HEK293 (cell line): Measurements from ENCODE around the gene NELL1.

Experiments
- CTCF ChIA-PET: fragments of 350-600 bp; formaldehyde crosslinking; extraction: SDS; loops from one replicate; lab custom pipeline; 2021; ENCODE audit warnings: antibody characterized with exemption; lab: Yijun Ruan, JAX
- POLR2A ChIA-PET: fragments of 300-600 bp; formaldehyde crosslinking; extraction: SDS; loops from one replicate; lab custom pipeline; 2020; ENCODE audit warnings: antibody characterized with exemption, inconsistent platforms; lab: Yijun Ruan, JAX
- H3K27ac ChIP-seq: fragments of 200-500 bp; sonication (Bioruptor generic); 2 replicates; pipeline ENCODE4 v1.5.1; 2014; ENCODE audit warnings: low read depth, low read length, control low read depth, inconsistent platforms; ENCODE audit errors: extremely low read depth
- H3K36me3 ChIP-seq, 2 experiments: fragments of 200-500 bp in 1 of 2; sonication (Bioruptor generic) in 1 of 2; 1 replicate in 1 of 2; 2 replicates in 1 of 2; pipeline ENCODE4 v1.5.1; 2014 to 2017; ENCODE audit warnings: inconsistent platforms in 2 of 2, low read length in 2 of 2; ENCODE audit not compliant: control insufficient read depth in 2 of 2, insufficient read depth in 1 of 2
- H3K4me1 ChIP-seq: fragments of 200-500 bp; sonication (Bioruptor generic); 2 replicates; pipeline ENCODE4 v1.5.1; 2014; ENCODE audit warnings: mild to moderate bottlenecking, low read length, inconsistent platforms; ENCODE audit not compliant: control insufficient read depth, insufficient read depth
- H3K4me3 ChIP-seq: 2 replicates; pipeline ENCODE4 v1.5.1; 2011; ENCODE audit warnings: low read depth, mild to moderate bottlenecking, control low read depth, low read length, moderate library complexity
- H3K9me3 ChIP-seq: fragments of 200-500 bp; sonication (Bioruptor generic); 2 replicates; pipeline ENCODE4 v1.5.1; 2014; ENCODE audit warnings: low read depth, low read length, inconsistent platforms; ENCODE audit not compliant: control insufficient read depth, insufficient read depth
- ATF2 ChIP-seq: fragments of 450-650 bp; formaldehyde crosslinking; IDR thresholded peaks from 2 replicates; pipeline ENCODE4 v1.5.1; 2016; ENCODE audit warnings: missing biosample characterization, missing genetic modification characterization, low read depth
- ELK4 ChIP-seq: IDR thresholded peaks from 2 replicates; pipeline ENCODE4 v1.6.1; 2011; ENCODE audit warnings: mild to moderate bottlenecking, low read depth, low read length, borderline replicate concordance
- KLF10 ChIP-seq: fragments of 450-650 bp; IDR thresholded peaks from 2 replicates; pipeline ENCODE4 v1.5.1; 2018; ENCODE audit warnings: missing biosample characterization, mild to moderate bottlenecking, missing genetic modification characterization
- KLF9 ChIP-seq: fragments of 450-650 bp; formaldehyde crosslinking; IDR thresholded peaks from 2 replicates; pipeline ENCODE4 v1.5.1; 2016; ENCODE audit warnings: missing biosample characterization, missing genetic modification characterization, low read depth
- MYNN ChIP-seq: fragments of 450-650 bp; formaldehyde crosslinking; IDR thresholded peaks from 2 replicates; pipeline ENCODE4 v1.5.1; 2016; ENCODE audit warnings: missing biosample characterization, missing genetic modification characterization, borderline replicate concordance
- PRDM6 ChIP-seq: fragments of 450-650 bp; formaldehyde crosslinking; IDR thresholded peaks from 2 replicates; pipeline ENCODE4 v1.5.1; 2017; ENCODE audit warnings: missing biosample characterization, missing genetic modification characterization
- SALL2 ChIP-seq: fragments of 450-650 bp; formaldehyde crosslinking; IDR thresholded peaks from 2 replicates; pipeline ENCODE4 v1.5.0; 2017; ENCODE audit warnings: missing biosample characterization, mild to moderate bottlenecking, missing genetic modification characterization, borderline replicate concordance
- SP7 ChIP-seq: fragments of 450-650 bp; formaldehyde crosslinking; IDR thresholded peaks from 2 replicates; pipeline ENCODE4 v1.5.1; 2016; ENCODE audit warnings: missing biosample characterization, missing genetic modification characterization
- TCF7L2 ChIP-seq: IDR thresholded peaks from 2 replicates; pipeline ENCODE4 v1.6.1; 2011; ENCODE audit warnings: low read depth, mild to moderate bottlenecking, inconsistent platforms, low read length, moderate library complexity, borderline replicate concordance
- YY1 ChIP-seq: fragments of 450-650 bp; formaldehyde crosslinking; IDR thresholded peaks from 2 replicates; pipeline ENCODE4 v1.5.1; 2018; ENCODE audit warnings: missing biosample characterization, missing genetic modification characterization
- ZBTB1 ChIP-seq: fragments of 450-650 bp; formaldehyde crosslinking; IDR thresholded peaks from 2 replicates; pipeline ENCODE4 v1.5.1; 2016; ENCODE audit warnings: missing biosample characterization, missing genetic modification characterization
- ZBTB48 ChIP-seq: fragments of 450-650 bp; formaldehyde crosslinking; IDR thresholded peaks from 2 replicates; pipeline ENCODE4 v1.5.1; 2016; ENCODE audit warnings: missing biosample characterization, missing genetic modification characterization
- ZBTB49 ChIP-seq: fragments of 450-650 bp; formaldehyde crosslinking; IDR thresholded peaks from 2 replicates; pipeline ENCODE4 v1.5.1; 2016; ENCODE audit warnings: missing biosample characterization, missing genetic modification characterization, low read depth
- ZBTB8A ChIP-seq: fragments of 450-650 bp; formaldehyde crosslinking; IDR thresholded peaks from 2 replicates; pipeline ENCODE4 v1.5.1; 2016; ENCODE audit warnings: missing biosample characterization, missing genetic modification characterization
- ZFP3 ChIP-seq: fragments of 450-650 bp; formaldehyde crosslinking; IDR thresholded peaks from 2 replicates; pipeline ENCODE4 v1.5.1; 2016; ENCODE audit warnings: low read depth, missing biosample characterization, missing genetic modification characterization
- ZNF133 ChIP-seq: fragments of 450-650 bp; formaldehyde crosslinking; IDR thresholded peaks from 2 replicates; pipeline ENCODE4 v1.5.1; 2016; ENCODE audit warnings: missing biosample characterization, missing genetic modification characterization
- ZNF214 ChIP-seq: fragments of 450-650 bp; formaldehyde crosslinking; IDR thresholded peaks from 2 replicates; pipeline ENCODE4 v1.5.1; 2017; ENCODE audit warnings: missing biosample characterization, mild to moderate bottlenecking, missing genetic modification characterization, borderline replicate concordance
- ZNF23 ChIP-seq: fragments of 450-650 bp; formaldehyde crosslinking; IDR thresholded peaks from 2 replicates; pipeline ENCODE4 v1.5.1; 2016; ENCODE audit warnings: missing biosample characterization, missing genetic modification characterization, borderline replicate concordance
- ZNF274 ChIP-seq, 2 experiments: fragments of 200-500 bp in 1 of 2; fragments of 450-650 bp in 1 of 2; sonication (Bioruptor generic) in 1 of 2; formaldehyde crosslinking in 1 of 2; IDR thresholded peaks; 2 replicates each; pipeline versions ENCODE4 v1.5.1 to v1.6.1; 2014 to 2016; ENCODE audit warnings: borderline replicate concordance in 1 of 2, inconsistent platforms in 1 of 2, low read length in 1 of 2, missing biosample characterization in 1 of 2, missing genetic modification characterization in 1 of 2
- ZNF341 ChIP-seq: fragments of 450-650 bp; formaldehyde crosslinking; IDR thresholded peaks from 2 replicates; pipeline ENCODE4; 2016; ENCODE audit warnings: low read depth, missing biosample characterization, missing genetic modification characterization
- ZNF510 ChIP-seq: fragments of 450-650 bp; formaldehyde crosslinking; IDR thresholded peaks from 2 replicates; pipeline ENCODE4 v1.5.1; 2018; ENCODE audit warnings: mild to moderate bottlenecking, missing genetic modification characterization, missing biosample characterization; ENCODE audit not compliant: insufficient replicate concordance
- ZNF561 ChIP-seq: fragments of 450-650 bp; IDR thresholded peaks from 2 replicates; pipeline ENCODE4 v1.5.1; 2018; ENCODE audit warnings: missing biosample characterization, missing genetic modification characterization, borderline replicate concordance
- ZNF580 ChIP-seq: fragments of 450-650 bp; formaldehyde crosslinking; IDR thresholded peaks from 2 replicates; pipeline ENCODE4 v1.5.1; 2016; ENCODE audit warnings: missing biosample characterization, missing genetic modification characterization
- ZNF624 ChIP-seq: fragments of 450-650 bp; formaldehyde crosslinking; IDR thresholded peaks from 2 replicates; pipeline ENCODE4 v1.5.1; 2017; ENCODE audit warnings: missing biosample characterization, missing genetic modification characterization
- ZNF658 ChIP-seq: fragments of 450-650 bp; formaldehyde crosslinking; IDR thresholded peaks from 2 replicates; pipeline ENCODE4; 2016; ENCODE audit warnings: missing biosample characterization, missing genetic modification characterization
- ZNF660 ChIP-seq: fragments of 450-650 bp; IDR thresholded peaks from 2 replicates; pipeline ENCODE4 v1.5.1; 2018; ENCODE audit warnings: missing biosample characterization, mild to moderate bottlenecking, missing genetic modification characterization
- ZNF670 ChIP-seq: fragments of 450-650 bp; formaldehyde crosslinking; IDR thresholded peaks from 2 replicates; pipeline ENCODE4 v1.5.1; 2016; ENCODE audit warnings: missing biosample characterization, missing genetic modification characterization, low read depth

The NELL1 gene

GRCh38 chr11:21470521-21470920 is 801.1 kb downstream of the NELL1 start:
- H3K4me1 ChIP-seq, result no peaks in the 10 kb centered on the region
- TF ChIP-seq ZNF510, result no peak
- no peak for TF ChIP-seq ZNF274 (IDR thresholded peaks at IDR 0.05; ENCODE audit: low read length)
- TF ChIP-seq ZNF274 (tag by site-specific recombination; IDR thresholded peaks at IDR 0.05; ENCODE audit: borderline replicate concordance), result no peak
- no peak for TF ChIP-seq ZNF660 (tag by site-specific recombination)
- TF ChIP-seq ZBTB48 (tag by site-specific recombination), result no peak
- TF ChIP-seq ZFP3 (tag by site-specific recombination), result no peak
- TF ChIP-seq YY1 (tag by site-specific recombination), result no peak
- TF ChIP-seq ZNF580 (tag by site-specific recombination), result no peak
- no peak for TF ChIP-seq SALL2 (tag by site-specific recombination)
- no peak for TF ChIP-seq ZNF133
- TF ChIP-seq ZNF670 (tag by site-specific recombination), result no peak
- TF ChIP-seq TCF7L2, result no peak
- no peak for TF ChIP-seq ZNF561
- TF ChIP-seq PRDM6 (tag by site-specific recombination), result no peak
- TF ChIP-seq ZNF624, result no peak
- TF ChIP-seq ZNF658 (tag by site-specific recombination), result no peak
- TF ChIP-seq ZBTB8A, result no peak
- no peak for TF ChIP-seq ZBTB1 (tag by site-specific recombination)
- ChIA-PET CTCF (no interaction called here), POLR2A (no interaction called here)
- H3K36me3 ChIP-seq, result no peaks in the 10 kb centered on the region
- no peak overlapping the region for H3K4me3 ChIP-seq
- no peaks in the 10 kb centered on the region for H3K9me3 ChIP-seq
- no peak overlapping the region for H3K27ac ChIP-seq

GRCh38 chr11:21472261-21472660 is 802.9 kb downstream of the NELL1 start:
- CTCF ChIA-PET, result no interaction called here
- POLR2A ChIA-PET, result no interaction called here

GRCh38 chr11:21474529-21474928 is 805.1 kb downstream of the NELL1 start:
- Histone ChIP-seq H3K4me3 (no peak overlapping the region), H3K27ac (no peak overlapping the region), H3K36me3 (no peaks in the 10 kb centered on the region), H3K4me1 (no peaks in the 10 kb centered on the region), H3K9me3 (no peaks in the 10 kb centered on the region)
- ChIA-PET CTCF (no interaction called here), POLR2A (no interaction called here)
- TF ChIP-seq ZNF341 (tag by site-specific recombination) (no peak), ATF2 (tag by site-specific recombination) (no peak), MYNN (tag by site-specific recombination) (no peak), ZBTB49 (no peak), KLF9 (tag by site-specific recombination) (no peak), SP7 (tag by site-specific recombination) (no peak), ELK4 (no peak), KLF10 (tag by site-specific recombination) (no peak)

More at GRCh38 chr11:21472261-21472660, 802.9 kb downstream of the NELL1 start:
- no peak overlapping the region for H3K4me3 ChIP-seq
- H3K4me1 ChIP-seq, result no peaks in the 10 kb centered on the region
- H3K36me3 ChIP-seq, result no peaks in the 10 kb centered on the region
- H3K27ac ChIP-seq, result no peak overlapping the region
- TF ChIP-seq ZNF214 (no peak), ZNF23 (no peak)
- TF ChIP-seq, all 188 proteins: peak for 0
- H3K9me3 ChIP-seq, result no peaks in the 10 kb centered on the region
